ENCODE data around the gene MFSD6.

GRCh38 chr2:190366248-190366753 is 41.9 kb upstream of the MFSD6 start:
- TF ChIP-seq CTCF (IDR thresholded peaks at IDR 0.05 in 8 of 11, conservative IDR thresholded peaks at IDR 0.05 in 3 of 11) (no peak), POLR2A (IDR thresholded peaks at IDR 0.05) (no peak)
